Body of pancreas (tissue), 4 donors: Measurements from ENCODE around the gene C12orf75. TPM values are rescaled to one million over a fixed set of nuclear protein-coding genes. Genes with fewer than 3 reads are reported as not detected.
"Not testable (repeated sequence)": the region's sequence is repeated elsewhere in the genome, so short reads cannot be mapped to it uniquely, and the experiment has no call there.

Experiments
- ATAC-seq: fragments of 150-250 bp; one replicate; pipeline ENCODE4 v1.9.1; 2016
- DNase-seq, 4 donors: peaks; one replicate each; pipeline ENCODE4 v3.0.0-alpha.2; 2019
- H3K27ac ChIP-seq, 4 donors: fragments of 200-600 bp; sonication (generic); 1 replicate in 3 of 4; 2 replicates in 1 of 4; pipeline versions ENCODE4 v1.5.1 to v1.6.1; 2016 to 2019; ENCODE audit warnings: mild to moderate bottlenecking in 1 of 4, mixed read lengths in 1 of 4, moderate library complexity in 1 of 4
- H3K27me3 ChIP-seq, 2 donors: fragments of 200-600 bp; sonication (generic); one replicate each; pipeline ENCODE4 v1.6.0; 2016; ENCODE audit warnings: mild to moderate bottlenecking in 1 of 2
- H3K36me3 ChIP-seq, 2 donors: fragments of 200-600 bp; sonication (generic); replicated peaks in 1 of 2; 2 replicates each; pipeline ENCODE4 v1.5.1; 2016; ENCODE audit warnings: low read depth in 2 of 2; ENCODE audit not compliant: insufficient read depth in 1 of 2
- H3K4me1 ChIP-seq: fragments of 200-600 bp; sonication (generic); one replicate; pipeline ENCODE4 v1.6.0; 2016
- H3K4me3 ChIP-seq, 2 donors: fragments of 200-600 bp; sonication (generic); 1 replicate in 1 of 2; 2 replicates in 1 of 2; pipeline ENCODE4 v1.5.1; 2016 to 2019
- H3K9me3 ChIP-seq, 3 donors: fragments of 200-600 bp; sonication (generic); 1 replicate in 2 of 3; 2 replicates in 1 of 3; pipeline ENCODE4 v1.5.1; 2016
- POLR2A ChIP-seq, 3 donors: fragments of 450-650 bp; IDR thresholded peaks; one replicate each; pipeline ENCODE4 v1.6.1; 2016; ENCODE audit warnings: antibody characterized with exemption in 3 of 3, mild to moderate bottlenecking in 2 of 3
- WGBS, 2 donors: methylation state at CpG; one replicate each; pipeline ENCODE4 v1.1.5; 2017; 5-methylcytosine and 5-hydroxymethylcytosine counted together
- intact Hi-C: fragments of 100-400 bp; cut with DNase I; formaldehyde crosslinking; loops from one replicate; pipeline ENCODE4 v1.15.1; 2023
- total RNA-seq, 2 donors: library from RNA; depleted of rRNA; stranded (reverse); fragments of >200 nt; gene quantifications; one replicate each; pipeline ENCODE4 v1.1.0, GENCODE V29; 2016
- TF ChIP-seq, protein P1 (sequence below), 7 experiments: fragments of 450-650 bp in 4 of 7; fragments of 200-600 bp in 3 of 7; sonication (generic) in 3 of 7; IDR thresholded peaks; one replicate each; pipeline ENCODE4 v1.5.1; 2016 to 2019; ENCODE audit warnings: antibody characterized with exemption in 7 of 7

The C12orf75 gene
- total RNA-seq, 2 donors from 2014 or later, result 39.2 to 57.6 TPM

DNA sequence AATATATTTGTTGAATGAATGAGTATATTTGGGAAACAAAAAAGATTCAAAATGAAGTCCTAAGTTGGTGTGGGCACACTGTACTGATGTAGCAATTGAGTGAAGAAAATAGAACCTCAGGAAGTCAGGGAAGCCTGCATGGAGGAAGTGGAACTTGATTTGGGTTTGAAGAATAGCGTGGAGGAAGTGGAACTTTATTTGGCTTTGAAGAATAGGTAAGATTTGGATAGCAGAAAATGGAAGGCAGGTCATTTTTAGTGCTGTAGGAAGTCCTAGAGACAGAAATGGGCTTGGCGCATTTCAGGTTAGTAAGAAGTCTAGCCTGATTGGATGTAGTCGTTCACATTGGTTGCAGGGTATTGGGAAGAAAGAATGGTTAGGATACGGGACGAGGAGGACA is 5.4 kb downstream of the C12orf75 start:
- peaks cover 15% of the 10 kb centered on the region for H3K4me1 ChIP-seq
- 84 to 89% methylated on average over 5 of the region's 5 CpGs for WGBS, 2 donors
- no peak for ATAC-seq
- TF ChIP-seq, protein P1, sequence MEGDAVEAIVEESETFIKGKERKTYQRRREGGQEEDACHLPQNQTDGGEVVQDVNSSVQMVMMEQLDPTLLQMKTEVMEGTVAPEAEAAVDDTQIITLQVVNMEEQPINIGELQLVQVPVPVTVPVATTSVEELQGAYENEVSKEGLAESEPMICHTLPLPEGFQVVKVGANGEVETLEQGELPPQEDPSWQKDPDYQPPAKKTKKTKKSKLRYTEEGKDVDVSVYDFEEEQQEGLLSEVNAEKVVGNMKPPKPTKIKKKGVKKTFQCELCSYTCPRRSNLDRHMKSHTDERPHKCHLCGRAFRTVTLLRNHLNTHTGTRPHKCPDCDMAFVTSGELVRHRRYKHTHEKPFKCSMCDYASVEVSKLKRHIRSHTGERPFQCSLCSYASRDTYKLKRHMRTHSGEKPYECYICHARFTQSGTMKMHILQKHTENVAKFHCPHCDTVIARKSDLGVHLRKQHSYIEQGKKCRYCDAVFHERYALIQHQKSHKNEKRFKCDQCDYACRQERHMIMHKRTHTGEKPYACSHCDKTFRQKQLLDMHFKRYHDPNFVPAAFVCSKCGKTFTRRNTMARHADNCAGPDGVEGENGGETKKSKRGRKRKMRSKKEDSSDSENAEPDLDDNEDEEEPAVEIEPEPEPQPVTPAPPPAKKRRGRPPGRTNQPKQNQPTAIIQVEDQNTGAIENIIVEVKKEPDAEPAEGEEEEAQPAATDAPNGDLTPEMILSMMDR (IDR thresholded peaks at IDR 0.05), result no peak
- no peak for TF ChIP-seq POLR2A (IDR thresholded peaks at IDR 0.05)
- H3K36me3 ChIP-seq, result no peaks in the 10 kb centered on the region
- no peak overlapping the region for H3K4me3 ChIP-seq
- no peak for DNase-seq
- no peaks in the 10 kb centered on the region for H3K27me3 ChIP-seq
- no peaks in the 10 kb centered on the region for H3K9me3 ChIP-seq
- H3K27ac ChIP-seq, result no peak overlapping the region
- intact Hi-C loops, result no loop called here

DNA sequence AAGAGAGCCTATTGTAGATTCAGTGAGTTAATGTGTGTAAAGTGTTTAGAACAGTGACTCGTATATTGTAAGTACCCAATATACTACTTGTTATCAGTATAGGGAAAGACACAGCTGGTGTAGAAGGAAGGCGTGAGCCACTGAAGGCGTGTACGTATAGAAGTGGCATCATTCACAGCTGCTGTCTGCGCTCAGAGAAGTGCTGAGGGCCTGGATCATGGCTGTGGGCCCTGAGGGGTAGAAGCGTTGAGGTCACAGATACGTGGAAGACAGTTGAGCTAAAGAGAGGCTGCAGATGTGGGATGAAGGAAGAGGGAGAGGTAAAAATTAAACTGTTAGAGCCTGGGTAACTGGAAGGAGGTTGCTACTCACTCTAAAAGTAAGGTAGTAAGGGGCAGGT is 5.9 kb downstream of the C12orf75 start:
- no peak for TF ChIP-seq POLR2A (IDR thresholded peaks at IDR 0.05)
- TF ChIP-seq, protein P1 (IDR thresholded peaks at IDR 0.05), result no peak
- intact Hi-C loops, result no loop called here
- WGBS, 2 donors, result 93% methylated on average over 7 of the region's 7 CpGs
- ATAC-seq (no peak), DNase-seq (no peak)
- Histone ChIP-seq H3K4me1 (peaks cover 11% of the 10 kb centered on the region), H3K9me3 (no peaks in the 10 kb centered on the region), H3K27ac (no peak overlapping the region), H3K36me3 (no peaks in the 10 kb centered on the region), H3K27me3 (no peaks in the 10 kb centered on the region), H3K4me3 (no peak overlapping the region)

DNA sequence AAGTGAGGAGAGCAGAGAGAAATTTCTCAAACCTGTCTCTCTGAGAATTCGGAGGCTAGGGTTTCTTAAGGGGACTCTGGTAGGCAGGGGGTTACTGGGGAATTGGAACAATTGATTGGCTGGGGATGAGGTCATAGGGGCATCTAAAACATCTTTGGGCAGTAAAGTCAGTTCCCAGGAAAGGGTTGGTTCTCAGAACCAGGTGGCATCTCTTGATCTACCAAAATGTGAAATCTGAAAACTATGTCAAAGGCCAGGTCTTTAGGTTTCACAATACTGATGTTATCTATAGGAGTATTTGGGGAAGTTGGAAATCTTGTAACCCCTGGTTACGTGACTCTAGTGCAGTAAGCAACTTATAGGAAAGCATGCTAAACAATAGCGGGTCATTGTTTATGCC is 6.9 kb downstream of the C12orf75 start:
- Histone ChIP-seq H3K27ac (no peak overlapping the region), H3K9me3 (no peaks in the 10 kb centered on the region), H3K36me3 (no peaks in the 10 kb centered on the region), H3K27me3 (no peaks in the 10 kb centered on the region), H3K4me3 (no peak overlapping the region), H3K4me1 (peaks cover 6% of the 10 kb centered on the region)
- ATAC-seq (no peak), DNase-seq (no peak)
- 76 to 86% methylated on average over 3 of the region's 3 CpGs for WGBS, 2 donors
- intact Hi-C loops, result no loop called here
- TF ChIP-seq, protein P1 (IDR thresholded peaks at IDR 0.05), result no peak
- TF ChIP-seq POLR2A (IDR thresholded peaks at IDR 0.05), result no peak

DNA sequence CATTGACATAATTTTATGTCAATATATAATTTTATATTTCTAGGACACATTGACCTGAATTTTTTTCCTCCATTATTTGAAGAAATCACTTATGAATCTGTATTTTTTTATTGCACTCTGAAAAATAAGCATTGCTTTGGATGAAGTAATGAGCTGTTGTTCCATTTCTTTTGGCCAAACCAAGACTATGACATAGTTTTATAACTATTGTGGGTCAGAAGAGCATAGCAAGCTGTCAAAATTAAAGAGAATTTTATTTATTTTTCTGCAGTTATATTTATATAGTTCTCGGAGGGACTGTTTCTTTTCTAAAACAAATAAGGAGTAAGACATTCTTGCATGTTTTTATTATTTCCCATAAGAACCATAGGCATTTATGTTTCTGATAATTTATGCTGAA is 8.5 kb downstream of the C12orf75 start:
- no peak for DNase-seq
- Histone ChIP-seq H3K9me3 (no peaks in the 10 kb centered on the region), H3K36me3 (no peaks in the 10 kb centered on the region), H3K27ac (no peak overlapping the region), H3K4me1 (peaks cover 6% of the 10 kb centered on the region), H3K27me3 (no peaks in the 10 kb centered on the region), H3K4me3 (no peak overlapping the region)
- intact Hi-C loops, result no loop called here
- no peak for TF ChIP-seq POLR2A (IDR thresholded peaks at IDR 0.05)
- TF ChIP-seq, protein P1 (IDR thresholded peaks at IDR 0.05), result no peak
- 49 to 53% methylated on average over 1 of the region's 1 CpG for WGBS, 2 donors
- no peak for ATAC-seq

DNA sequence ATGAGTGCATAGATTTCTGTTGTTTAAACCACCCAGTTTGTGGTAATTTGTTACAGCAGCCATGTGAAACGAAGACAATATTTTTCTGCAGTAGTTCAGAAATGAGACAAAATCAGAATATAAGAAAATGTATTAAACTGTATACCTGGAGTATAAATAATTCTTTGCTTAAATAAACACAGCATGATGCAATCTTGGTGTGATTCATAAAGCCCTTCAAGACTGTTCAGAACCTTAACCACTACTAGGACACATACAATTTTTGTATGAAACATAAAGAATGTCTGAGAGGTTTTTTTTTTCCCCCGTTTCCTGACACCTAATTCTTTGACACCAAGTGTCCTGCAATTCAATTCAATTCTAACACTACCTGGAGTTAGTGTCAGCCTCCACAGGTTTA is 10.5 kb downstream of the C12orf75 start:
- no peak for ATAC-seq
- H3K27ac ChIP-seq, result no peak overlapping the region

DNA sequence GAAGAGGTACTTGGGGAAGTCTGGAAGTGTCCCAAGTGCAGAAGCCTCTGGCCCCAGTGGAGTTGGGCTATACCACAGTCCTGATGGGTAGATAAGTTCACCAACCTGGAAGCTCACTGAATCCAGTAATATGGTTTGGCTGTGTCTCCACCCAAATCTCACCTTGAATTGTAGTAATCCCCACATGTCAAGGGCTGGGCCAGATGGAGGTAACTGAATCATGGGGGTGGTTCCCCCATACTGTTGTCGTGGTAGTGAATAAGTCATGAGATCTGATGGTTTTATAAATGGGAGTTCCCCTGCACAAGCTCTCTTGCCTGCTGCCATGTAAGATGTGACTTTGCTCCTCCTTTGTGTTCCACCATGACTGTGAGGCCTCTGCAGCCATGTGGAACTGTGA is 11.1 kb downstream of the C12orf75 start:
- not testable (repeated sequence) for H3K27me3 ChIP-seq, H3K36me3 ChIP-seq, H3K4me3 ChIP-seq, ATAC-seq, H3K4me1 ChIP-seq, H3K9me3 ChIP-seq, H3K27ac ChIP-seq, DNase-seq
- intact Hi-C loops, result loop anchor here (10.0 kb wide), 1 partner anchor 117 kb away; no protein-coding TSS in a partner anchor
- WGBS, 2 donors, result 86 to 94% methylated on average over 1 of the region's 1 CpG

More for the DNA sequence above, 10.5 kb downstream of the C12orf75 start:
- intact Hi-C loops, result loop anchor here (10.0 kb wide), 1 partner anchor 116 kb away; no protein-coding TSS in a partner anchor
- Histone ChIP-seq H3K9me3 (no peaks in the 10 kb centered on the region), H3K27me3 (no peaks in the 10 kb centered on the region), H3K4me1 (no peaks in the 10 kb centered on the region), H3K4me3 (no peak overlapping the region), H3K36me3 (no peaks in the 10 kb centered on the region)
- WGBS, 2 donors, result 96 to 98% methylated on average over 2 of the region's 2 CpGs
- no peak for TF ChIP-seq POLR2A (IDR thresholded peaks at IDR 0.05)
- TF ChIP-seq, protein P1 (IDR thresholded peaks at IDR 0.05), result no peak
- DNase-seq, result no peak
